Activated T-cell treated with anti-CD3 and anti-CD28 coated beads, Interleukin-2, amount 50 U/mL, for 24 hours (primary cell): Measurements from ENCODE around the gene EDAR.

Source experiments
- DNase-seq: peaks from one replicate; pipeline ENCODE4 v3.0.0-alpha.2; 2020
- H3K27ac Mint-ChIP-seq: 2 replicates; pipeline ENCODE4 v1.8.0; 2020; ENCODE audit warnings: mild to moderate bottlenecking, mixed read lengths
- H3K27me3 Mint-ChIP-seq: 2 replicates; pipeline ENCODE4 v1.8.0; 2020; ENCODE audit warnings: mixed read lengths
- H3K36me3 Mint-ChIP-seq: 2 replicates; pipeline ENCODE4 v1.8.0; 2020; ENCODE audit warnings: low read depth, mixed read lengths
- H3K4me1 Mint-ChIP-seq: 2 replicates; pipeline ENCODE4 v1.8.0; 2020; ENCODE audit warnings: low read depth, mixed read lengths
- H3K4me3 Mint-ChIP-seq: 2 replicates; pipeline ENCODE4 v1.8.0; 2020; ENCODE audit warnings: mild to moderate bottlenecking, moderate library complexity, mixed read lengths
- H3K9me3 Mint-ChIP-seq: 2 replicates; pipeline ENCODE4 v1.8.0; 2020; ENCODE audit warnings: mixed read lengths

The EDAR gene

GRCh38 chr2:108911401-108911800 lies 77.6 kb downstream of the EDAR start:
- Mint-ChIP-seq H3K4me3 (no peak overlapping the region), H3K4me1 (peaks cover 3% of the 10 kb centered on the region), H3K36me3 (peaks cover 20% of the 10 kb centered on the region), H3K27ac (no peak overlapping the region), H3K9me3 (no peaks in the 10 kb centered on the region), H3K27me3 (no peaks in the 10 kb centered on the region)
- DNase-seq: no peak

GRCh38 chr2:108910541-108911396 lies 78.3 kb downstream of the EDAR start:
- peaks cover 25% of the 10 kb centered on the region for H3K36me3 Mint-ChIP-seq
- H3K4me3 Mint-ChIP-seq: no peak overlapping the region
- H3K27me3 Mint-ChIP-seq: no peaks in the 10 kb centered on the region
- peaks cover 3% of the 10 kb centered on the region for H3K4me1 Mint-ChIP-seq
- DNase-seq: no peak
- no peak overlapping the region for H3K27ac Mint-ChIP-seq
- no peaks in the 10 kb centered on the region for H3K9me3 Mint-ChIP-seq

DNA sequence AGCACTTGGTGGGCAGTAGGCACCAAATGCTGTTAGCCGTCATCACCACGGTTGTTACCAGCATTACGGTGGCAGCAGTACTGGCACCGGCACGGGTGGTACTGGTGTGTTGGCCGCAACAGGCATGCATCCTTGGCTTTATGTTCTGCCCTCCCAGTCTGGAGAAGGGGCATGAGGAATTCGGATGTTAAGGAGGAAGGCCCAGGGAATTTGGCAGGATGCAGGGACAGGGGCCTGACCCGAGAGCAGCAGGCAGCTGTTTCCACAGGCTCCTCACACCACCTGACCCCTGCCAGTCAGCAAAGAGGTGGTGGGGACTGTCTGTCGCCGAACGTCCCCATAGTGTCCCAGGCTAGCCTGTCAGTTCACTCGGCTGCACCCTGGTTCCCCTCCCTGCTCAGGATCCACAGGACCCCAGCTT lies 79.0 kb downstream of the EDAR start:
- Mint-ChIP-seq H3K27me3 (no peaks in the 10 kb centered on the region), H3K4me1 (peaks cover 3% of the 10 kb centered on the region), H3K36me3 (peaks cover 29% of the 10 kb centered on the region), H3K27ac (no peak overlapping the region), H3K9me3 (no peaks in the 10 kb centered on the region), H3K4me3 (no peak overlapping the region)
- DNase-seq: no peak

- Mint-ChIP-seq H3K27me3 (no peaks in the 10 kb centered on the region), H3K4me3 (no peak overlapping the region), H3K4me1 (no peaks in the 10 kb centered on the region), H3K27ac (no peak overlapping the region), H3K9me3 (no peaks in the 10 kb centered on the region), H3K36me3 (peaks cover 36% of the 10 kb centered on the region)
- no peak for DNase-seq
Observed at GRCh38 chr2:108909275-108909823, 79.7 kb downstream of the EDAR start.

DNA sequence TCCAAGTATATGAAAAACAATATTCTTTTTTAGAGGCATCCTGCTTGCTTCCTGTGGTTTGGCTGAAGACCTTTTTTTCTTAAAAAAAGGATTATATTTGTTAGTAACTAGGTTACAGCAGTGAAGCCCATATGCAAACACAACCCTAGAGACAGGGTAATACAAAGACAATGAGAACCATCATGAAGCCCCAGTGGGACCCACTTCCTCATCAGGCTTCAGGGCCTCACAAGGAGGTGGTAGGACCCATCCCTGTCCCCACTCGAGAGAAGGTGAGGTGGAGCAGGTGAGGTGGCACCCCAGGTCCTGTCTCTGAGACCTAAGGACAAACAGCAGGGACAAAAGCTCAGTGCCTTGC lies 80.3 kb downstream of the EDAR start:
- peaks cover 40% of the 10 kb centered on the region for H3K36me3 Mint-ChIP-seq
- no peaks in the 10 kb centered on the region for H3K9me3 Mint-ChIP-seq
- H3K4me3 Mint-ChIP-seq: no peak overlapping the region
- DNase-seq: no peak
- no peak overlapping the region for H3K27ac Mint-ChIP-seq
- no peaks in the 10 kb centered on the region for H3K4me1 Mint-ChIP-seq
- H3K27me3 Mint-ChIP-seq: no peaks in the 10 kb centered on the region

DNA sequence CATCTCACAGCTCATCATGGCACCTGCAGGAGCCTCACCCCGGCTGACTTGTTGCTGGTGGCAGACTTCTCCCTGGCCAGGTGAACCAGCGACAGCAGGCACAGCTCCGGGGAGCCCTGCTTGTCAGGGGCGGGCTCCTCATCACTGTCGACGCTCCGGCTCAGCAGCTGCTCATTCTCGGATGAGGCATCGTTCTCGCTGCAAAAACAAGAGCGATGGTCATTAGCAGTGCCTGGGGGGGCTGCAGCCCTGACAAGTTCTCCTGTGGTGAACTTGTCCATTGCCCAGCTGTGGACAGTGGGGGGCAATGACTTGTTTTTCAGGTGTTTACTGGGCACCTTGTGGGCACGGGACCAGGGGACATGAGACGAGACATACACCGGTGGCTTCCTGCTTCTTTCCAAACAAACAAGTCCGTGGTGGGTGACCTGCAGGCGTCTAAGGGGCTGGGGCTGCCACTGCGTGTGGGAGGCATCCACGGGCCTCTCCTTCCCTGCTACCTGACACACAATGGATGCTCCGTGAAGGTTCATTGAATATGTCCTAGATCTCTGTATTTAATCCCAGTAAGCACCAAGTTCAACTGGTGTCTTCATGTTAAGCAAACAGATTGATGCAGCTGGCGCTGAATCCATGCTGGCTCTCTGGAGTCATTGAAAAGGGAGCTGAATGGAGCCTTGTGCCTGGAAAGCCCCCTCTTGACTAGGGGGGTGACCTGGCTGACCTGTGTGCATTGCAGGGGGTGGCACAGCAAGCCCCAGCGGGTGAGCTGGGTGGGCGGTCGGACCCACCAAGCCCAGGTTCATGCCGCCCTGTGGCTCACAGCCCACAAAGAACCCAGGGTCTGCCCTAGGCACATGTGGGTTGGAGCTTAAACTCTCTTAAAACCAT lies 81.0 kb downstream of the EDAR start:
- H3K9me3 Mint-ChIP-seq: no peaks in the 10 kb centered on the region
- peaks cover 47% of the 10 kb centered on the region for H3K36me3 Mint-ChIP-seq
- H3K4me1 Mint-ChIP-seq: no peaks in the 10 kb centered on the region
- DNase-seq: no peak
- H3K4me3 Mint-ChIP-seq: no peak overlapping the region
- H3K27ac Mint-ChIP-seq: no peak overlapping the region
- no peaks in the 10 kb centered on the region for H3K27me3 Mint-ChIP-seq

DNA sequence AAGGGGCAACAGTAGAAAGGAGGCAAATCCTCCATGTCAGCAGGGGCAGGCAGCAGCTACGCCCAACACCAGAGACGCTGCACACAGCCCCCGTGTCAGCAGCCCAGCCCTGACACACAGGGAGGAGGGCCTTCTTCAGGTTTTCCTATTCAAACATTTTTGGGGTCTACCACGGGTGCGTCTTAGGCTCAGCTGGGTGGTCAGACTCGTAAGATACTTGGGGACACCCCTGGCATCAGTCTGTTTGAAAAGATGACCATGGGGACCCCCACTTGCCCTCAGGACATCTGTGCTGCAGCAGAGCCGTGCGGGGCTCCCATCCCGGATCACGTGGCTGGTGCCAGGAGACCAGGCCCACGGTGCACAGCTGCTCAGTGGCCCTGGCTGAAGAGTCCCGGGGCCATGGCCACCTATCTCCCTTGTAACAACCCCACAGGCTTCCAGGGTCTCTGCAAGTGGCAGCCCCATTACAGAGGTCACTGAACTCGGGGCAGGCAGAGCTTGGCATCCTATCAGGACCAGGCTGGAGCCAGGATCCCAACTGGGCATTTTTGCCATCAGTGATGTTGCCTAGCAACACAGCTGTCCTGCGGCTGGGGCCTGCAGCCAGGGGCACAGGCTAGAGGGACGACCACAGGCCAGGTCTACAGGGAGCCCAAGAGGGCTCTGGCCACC lies 82.5 kb downstream of the EDAR start:
- DNase-seq: no peak
- no peak overlapping the region for H3K27ac Mint-ChIP-seq
- H3K36me3 Mint-ChIP-seq: peaks cover 57% of the 10 kb centered on the region
- no peaks in the 10 kb centered on the region for H3K9me3 Mint-ChIP-seq
- H3K27me3 Mint-ChIP-seq: no peaks in the 10 kb centered on the region
- H3K4me3 Mint-ChIP-seq: no peak overlapping the region
- no peaks in the 10 kb centered on the region for H3K4me1 Mint-ChIP-seq

DNA sequence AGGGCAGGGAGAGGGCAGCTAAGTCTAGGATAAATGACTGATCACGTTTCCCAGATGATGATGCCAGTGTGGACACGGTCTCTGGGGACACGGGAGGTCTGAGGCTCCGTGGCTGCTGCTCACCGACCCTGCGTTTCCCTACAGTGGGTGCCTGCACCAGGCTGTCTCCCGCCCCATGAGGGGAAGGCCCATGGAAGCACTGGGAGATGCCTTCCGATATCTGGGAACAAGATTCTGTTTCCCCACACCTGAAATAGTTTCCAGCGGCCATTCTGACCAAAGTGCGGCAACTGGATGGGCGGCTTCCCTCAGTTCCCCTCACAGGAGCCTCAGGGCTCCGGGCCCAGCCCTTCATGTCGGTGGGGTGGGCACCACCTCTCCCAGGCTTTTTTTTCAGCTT lies 83.1 kb downstream of the EDAR start:
- no peak for DNase-seq
- Mint-ChIP-seq H3K4me1 (no peaks in the 10 kb centered on the region), H3K27me3 (no peaks in the 10 kb centered on the region), H3K27ac (no peak overlapping the region), H3K4me3 (no peak overlapping the region), H3K9me3 (peaks cover 6% of the 10 kb centered on the region), H3K36me3 (peaks cover 57% of the 10 kb centered on the region)

DNA sequence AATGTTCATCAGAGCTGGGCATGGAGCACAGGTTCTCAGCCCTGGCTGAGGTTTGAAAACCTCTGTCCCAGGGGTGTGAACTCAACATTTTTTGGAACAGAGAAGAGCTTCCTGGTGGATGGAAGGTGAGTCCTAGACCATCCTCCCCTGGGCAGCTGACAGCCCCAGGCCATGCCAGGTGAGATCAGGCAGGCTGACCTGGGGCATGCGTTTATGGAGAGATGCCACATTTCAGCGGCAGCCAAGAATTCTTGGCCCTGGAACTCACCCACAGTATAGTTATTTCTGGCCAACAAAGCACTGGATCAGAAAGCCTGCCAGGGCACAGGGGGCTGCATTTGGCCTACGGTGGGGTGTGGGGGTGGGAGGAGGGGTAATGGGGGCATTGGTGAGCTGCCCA lies 83.8 kb downstream of the EDAR start:
- no peaks in the 10 kb centered on the region for H3K4me1 Mint-ChIP-seq
- H3K9me3 Mint-ChIP-seq: peaks cover 10% of the 10 kb centered on the region
- H3K36me3 Mint-ChIP-seq: peaks cover 63% of the 10 kb centered on the region
- DNase-seq: no peak
- H3K27me3 Mint-ChIP-seq: no peaks in the 10 kb centered on the region
- no peak overlapping the region for H3K4me3 Mint-ChIP-seq
- no peak overlapping the region for H3K27ac Mint-ChIP-seq

DNA sequence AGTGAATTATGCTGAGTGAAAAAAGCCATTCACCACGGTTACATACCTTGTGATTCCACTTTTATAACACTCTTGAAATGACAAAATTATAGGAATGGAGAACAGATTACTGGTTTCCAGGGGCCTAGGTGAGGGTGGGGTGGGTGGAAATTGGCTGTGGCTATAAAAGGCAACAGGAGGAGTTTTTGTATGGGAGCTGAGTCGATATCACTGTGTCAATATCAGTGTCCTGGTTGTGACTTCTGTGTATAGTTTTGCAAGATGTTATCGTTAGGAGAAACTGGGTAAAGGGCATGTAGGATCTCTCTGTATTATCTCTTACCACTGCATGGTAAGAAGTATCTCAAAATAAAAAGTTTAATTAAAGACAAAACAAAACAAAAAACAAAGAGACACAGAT lies 84.3 kb downstream of the EDAR start:
- Mint-ChIP-seq H3K9me3 (peaks cover 10% of the 10 kb centered on the region), H3K27me3 (no peaks in the 10 kb centered on the region), H3K4me3 (no peak overlapping the region), H3K36me3 (peaks cover 67% of the 10 kb centered on the region), H3K27ac (no peak overlapping the region), H3K4me1 (no peaks in the 10 kb centered on the region)
- DNase-seq: no peak

GRCh38 chr2:108898315-108899082 lies 90.5 kb downstream of the EDAR start:
- H3K4me1 Mint-ChIP-seq: peaks cover 11% of the 10 kb centered on the region
- H3K27ac Mint-ChIP-seq: peak overlapping the region; percentile 63
- H3K27me3 Mint-ChIP-seq: no peaks in the 10 kb centered on the region
- peaks cover 18% of the 10 kb centered on the region for H3K9me3 Mint-ChIP-seq
- no peak overlapping the region for H3K4me3 Mint-ChIP-seq
- H3K36me3 Mint-ChIP-seq: peaks cover 85% of the 10 kb centered on the region
- DNase-seq: no peak

- H3K36me3 Mint-ChIP-seq: peaks cover 90% of the 10 kb centered on the region
- H3K27ac Mint-ChIP-seq: no peak overlapping the region
- no peak for DNase-seq
- H3K4me3 Mint-ChIP-seq: no peak overlapping the region
- peaks cover 11% of the 10 kb centered on the region for H3K4me1 Mint-ChIP-seq
- H3K27me3 Mint-ChIP-seq: no peaks in the 10 kb centered on the region
- H3K9me3 Mint-ChIP-seq: peaks cover 26% of the 10 kb centered on the region
Observed at GRCh38 chr2:108896741-108897140, 92.3 kb downstream of the EDAR start.

- no peaks in the 10 kb centered on the region for H3K27me3 Mint-ChIP-seq
- DNase-seq: no peak
- H3K36me3 Mint-ChIP-seq: peaks cover 82% of the 10 kb centered on the region
- H3K9me3 Mint-ChIP-seq: peaks cover 28% of the 10 kb centered on the region
- no peak overlapping the region for H3K27ac Mint-ChIP-seq
- no peak overlapping the region for H3K4me3 Mint-ChIP-seq
- peaks cover 11% of the 10 kb centered on the region for H3K4me1 Mint-ChIP-seq
Observed at GRCh38 chr2:108895188-108895587, 93.8 kb downstream of the EDAR start.

DNA sequence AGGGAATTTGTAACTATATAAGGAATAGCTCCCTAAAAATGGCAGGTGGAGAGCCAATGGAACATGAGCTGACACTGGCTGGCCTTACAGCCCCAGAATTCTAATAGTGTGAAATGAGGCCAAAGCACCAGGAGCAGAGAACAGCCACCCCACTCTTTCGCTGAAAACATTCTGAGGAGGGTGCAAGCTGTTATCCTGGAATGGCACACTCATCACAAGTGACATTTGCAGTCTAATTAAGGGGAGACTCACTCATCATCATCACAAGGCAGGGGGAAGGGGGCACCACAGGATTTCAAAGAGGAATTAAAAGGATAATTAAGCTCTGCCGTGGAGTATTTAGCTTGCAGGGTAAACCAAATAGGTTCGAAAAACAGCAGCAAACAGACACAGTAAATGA lies 94.3 kb downstream of the EDAR start:
- H3K27me3 Mint-ChIP-seq: no peaks in the 10 kb centered on the region
- peaks cover 79% of the 10 kb centered on the region for H3K36me3 Mint-ChIP-seq
- peaks cover 29% of the 10 kb centered on the region for H3K9me3 Mint-ChIP-seq
- H3K4me1 Mint-ChIP-seq: peaks cover 11% of the 10 kb centered on the region
- H3K27ac Mint-ChIP-seq: no peak overlapping the region
- no peak for DNase-seq
- no peak overlapping the region for H3K4me3 Mint-ChIP-seq
